ENCODE results near the gene MIA.
A peak's percentile ranks its signal among the peaks of the same experiment; 100 is the strongest.
"Not testable (repeated sequence)": the region's sequence is repeated elsewhere in the genome, so short reads cannot be mapped to it uniquely, and the experiment has no call there.

The MIA gene

DNA sequence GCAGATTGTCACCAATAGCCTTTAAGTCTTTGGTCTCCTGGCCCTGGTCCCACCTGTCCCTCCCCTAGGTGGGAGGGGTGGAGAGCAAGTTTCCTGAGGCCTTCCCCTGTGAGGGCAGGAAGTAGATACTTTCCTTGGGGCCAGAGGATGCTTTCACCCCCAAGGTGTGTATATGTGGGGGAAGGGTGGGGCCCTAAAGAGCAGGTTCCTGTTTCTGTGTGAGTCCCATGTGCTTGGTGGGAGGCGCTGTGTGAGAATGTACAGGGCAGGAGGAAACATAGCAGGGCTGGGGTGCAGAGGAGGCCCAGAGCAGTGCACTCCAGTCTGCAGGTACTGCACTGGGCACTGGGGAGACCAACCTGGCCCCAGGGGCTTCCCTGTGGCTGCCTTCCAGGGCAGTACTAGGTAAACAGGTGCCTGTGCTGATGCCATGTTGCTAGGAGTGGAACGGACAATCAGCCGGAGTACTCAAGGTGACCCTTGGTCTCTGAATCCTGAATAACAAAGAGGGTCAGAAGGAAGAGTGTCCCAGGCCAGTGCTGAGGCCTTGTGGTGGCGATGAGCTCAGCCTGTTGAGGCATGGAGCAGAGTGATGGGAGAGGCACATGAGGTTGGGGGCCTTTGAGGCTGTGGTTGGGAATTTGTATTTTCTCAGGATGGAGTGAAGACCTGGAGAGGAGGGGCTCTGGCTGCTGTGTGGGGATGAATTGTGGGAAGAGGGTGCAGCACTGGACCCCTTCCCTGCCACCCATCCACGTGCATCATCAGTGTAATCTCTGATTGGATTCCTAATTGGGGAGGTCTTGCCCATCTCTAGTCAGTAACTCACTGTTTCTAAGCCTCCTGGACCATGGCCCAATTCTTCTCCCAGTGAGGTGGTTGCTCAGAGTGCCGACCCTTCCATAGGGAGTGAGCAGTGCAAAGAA lies 28.8 kb downstream of the MIA start:
- DNase-seq (ENCODE audit: low read depth in 1 of 2, low spot score in 1 of 2) = peak in 1 of 2 experiments; percentile 81
- no peak for TF ChIP-seq JUND (IDR thresholded peaks at IDR 0.05; ENCODE audit: low read depth)
- in situ Hi-C loops (cut with HindIII; ENCODE audit: low pct_unique_long_range_greater_than_20kb, low sequenced_read_pairs) = no loop called here

DNA sequence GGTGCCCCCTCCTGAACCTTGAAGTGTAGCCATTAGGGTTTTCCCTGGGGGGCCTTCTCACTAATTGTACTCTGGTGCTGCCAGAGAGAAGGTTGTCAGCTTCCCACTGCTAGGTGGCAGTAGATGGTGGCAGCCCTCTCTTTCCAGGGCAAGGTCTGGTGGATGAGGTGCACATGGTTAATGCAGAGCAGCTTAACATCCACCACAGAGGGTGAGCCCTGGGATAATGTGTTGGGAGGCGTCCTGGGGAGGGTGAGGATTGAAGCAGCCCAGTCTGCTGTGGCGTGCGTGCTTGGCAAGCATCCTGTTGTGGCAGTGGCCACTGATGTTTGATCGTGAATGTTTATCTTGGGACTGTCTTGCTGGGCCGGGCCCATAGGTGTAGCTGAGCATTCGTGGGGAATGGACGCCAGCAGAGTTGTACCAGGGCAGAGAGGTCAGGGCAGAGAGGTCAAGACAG lies 29.5 kb downstream of the MIA start:
- in situ Hi-C loops (cut with HindIII; ENCODE audit: low pct_unique_long_range_greater_than_20kb, low sequenced_read_pairs) = no loop called here
- TF ChIP-seq JUND (IDR thresholded peaks at IDR 0.05; ENCODE audit: low read depth) = no peak
- DNase-seq (ENCODE audit: low read depth in 1 of 2, low spot score in 1 of 2) = no peak

DNA sequence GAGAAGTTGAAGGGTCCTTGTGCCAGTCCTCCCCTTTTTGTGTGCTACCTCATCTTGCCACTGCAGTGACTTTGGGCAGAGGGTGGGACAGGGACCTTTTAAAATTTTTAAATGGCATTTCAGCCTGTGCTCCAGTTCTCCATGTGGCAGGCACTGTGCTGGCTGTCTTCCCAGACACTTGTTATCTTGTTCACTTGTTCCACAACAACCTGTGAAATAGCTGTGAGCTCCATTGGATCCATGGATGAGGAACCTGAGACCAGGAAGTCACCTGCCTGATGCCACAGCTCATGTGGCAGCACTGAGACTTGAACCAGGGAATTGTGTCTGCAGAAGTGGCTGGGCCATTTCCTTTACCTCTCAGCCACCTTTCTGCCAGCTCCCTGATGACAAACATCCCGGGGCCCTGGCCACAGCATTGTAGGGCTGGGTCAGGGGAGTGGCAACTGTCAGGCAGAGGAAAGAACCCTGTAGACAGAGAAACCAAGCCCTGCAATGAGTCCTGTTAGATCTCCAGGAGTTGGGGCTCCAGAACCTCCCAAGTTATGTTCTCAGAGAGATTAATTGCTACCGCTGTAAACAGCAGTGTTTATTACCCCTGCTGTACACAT lies 30.0 kb downstream of the MIA start:
- no peak for TF ChIP-seq JUND (IDR thresholded peaks at IDR 0.05; ENCODE audit: low read depth)
- in situ Hi-C loops (cut with HindIII; ENCODE audit: low pct_unique_long_range_greater_than_20kb, low sequenced_read_pairs) = no loop called here

DNA sequence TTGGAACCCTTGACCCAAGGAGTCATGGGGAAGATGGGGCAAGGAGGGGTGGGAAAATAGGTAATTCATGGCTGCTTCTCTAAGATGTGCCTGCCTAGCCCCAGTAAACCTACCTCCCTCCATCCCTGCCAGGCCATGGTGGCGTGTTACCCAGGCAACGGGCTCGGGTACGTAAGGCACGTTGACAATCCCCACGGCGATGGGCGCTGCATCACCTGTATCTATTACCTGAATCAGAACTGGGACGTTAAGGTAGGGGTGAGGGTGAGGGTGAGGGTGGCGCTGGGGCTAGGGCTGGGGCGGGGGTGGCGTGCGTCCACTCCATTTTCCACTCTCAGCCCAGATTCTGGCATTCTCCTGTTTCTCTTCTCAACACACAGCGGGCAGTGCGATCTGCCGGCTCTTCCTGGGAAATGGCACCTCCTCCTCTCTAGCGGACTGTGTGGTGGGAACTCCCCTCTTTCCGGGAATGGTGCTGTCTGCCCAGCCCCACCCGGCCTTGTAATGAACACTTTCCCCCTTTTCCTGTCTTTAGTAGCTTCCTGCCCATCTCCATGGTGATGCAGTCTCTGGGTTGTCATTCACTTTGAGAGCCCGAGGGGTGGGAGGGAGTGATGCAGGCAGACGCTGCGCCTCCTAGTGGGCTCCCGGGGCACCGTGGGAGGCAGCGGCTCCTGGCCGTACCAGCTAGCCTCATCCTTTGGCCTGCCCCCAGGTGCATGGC lies 31.3 kb downstream of the MIA start:
- in situ Hi-C loops (cut with HindIII; ENCODE audit: low pct_unique_long_range_greater_than_20kb, low sequenced_read_pairs) = no loop called here
- peak in 1 of 2 experiments; percentile 71 for DNase-seq (ENCODE audit: low read depth in 1 of 2, low spot score in 1 of 2)

More for the DNA sequence above, 30.0 kb downstream of the MIA start:
- no peak for DNase-seq (ENCODE audit: low read depth in 1 of 2, low spot score in 1 of 2)

DNA sequence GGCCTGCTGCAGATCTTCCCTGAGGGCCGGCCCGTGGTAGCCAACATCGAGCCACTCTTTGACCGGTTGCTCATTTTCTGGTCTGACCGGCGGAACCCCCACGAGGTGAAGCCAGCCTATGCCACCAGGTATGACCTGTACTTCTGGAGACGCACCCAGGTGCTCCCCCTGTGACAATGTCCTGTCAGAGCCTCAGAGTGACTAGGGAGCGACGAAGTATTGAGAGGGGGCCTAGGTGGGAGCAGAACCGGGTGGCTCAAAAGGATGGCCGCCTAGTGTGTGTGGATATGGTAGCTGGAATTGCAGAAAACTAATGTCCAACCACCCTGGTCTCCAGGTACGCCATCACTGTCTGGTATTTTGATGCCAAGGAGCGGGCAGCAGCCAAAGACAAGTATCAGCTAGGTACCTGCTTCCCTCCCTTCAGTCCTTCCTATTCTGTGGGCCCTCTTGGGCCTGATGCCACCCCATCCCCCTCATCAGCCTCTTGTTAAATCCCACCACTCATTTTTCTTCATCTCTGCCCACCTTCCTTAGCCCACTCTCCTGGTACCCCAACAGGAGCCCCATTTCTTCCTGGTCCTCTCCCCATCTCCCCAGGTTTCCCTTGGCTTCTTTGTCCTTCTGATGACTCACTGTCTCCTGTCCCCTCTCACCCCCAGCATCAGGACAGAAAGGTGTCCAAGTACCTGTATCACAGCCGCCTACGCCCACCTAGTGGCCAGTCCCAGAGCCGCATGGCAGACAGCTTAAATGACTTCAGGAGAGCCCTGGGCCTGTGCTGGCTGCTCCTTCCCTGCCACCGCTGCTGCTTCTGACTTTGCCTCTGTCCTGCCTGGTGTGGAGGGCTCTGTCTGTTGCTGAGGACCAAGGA lies 32.1 kb downstream of the MIA start:
- DNase-seq (ENCODE audit: low read depth in 1 of 2, low spot score in 1 of 2) = peak in 1 of 2 experiments; percentile 82
- in situ Hi-C loops (cut with HindIII; ENCODE audit: low pct_unique_long_range_greater_than_20kb, low sequenced_read_pairs) = no loop called here
- TF ChIP-seq JUND (IDR thresholded peaks at IDR 0.05; ENCODE audit: low read depth) = no peak

More for the DNA sequence above, 31.3 kb downstream of the MIA start:
- no peak for TF ChIP-seq JUND (IDR thresholded peaks at IDR 0.05; ENCODE audit: low read depth)

DNA sequence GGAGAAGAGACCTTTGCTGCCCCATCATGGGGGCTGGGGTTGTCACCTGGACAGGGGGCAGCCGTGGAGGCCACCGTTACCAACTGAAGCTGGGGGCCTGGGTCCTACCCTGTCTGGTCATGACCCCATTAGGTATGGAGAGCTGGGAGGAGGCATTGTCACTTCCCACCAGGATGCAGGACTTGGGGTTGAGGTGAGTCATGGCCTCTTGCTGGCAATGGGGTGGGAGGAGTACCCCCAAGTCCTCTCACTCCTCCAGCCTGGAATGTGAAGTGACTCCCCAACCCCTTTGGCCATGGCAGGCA lies 32.7 kb downstream of the MIA start:
- no peak for DNase-seq (ENCODE audit: low read depth in 1 of 2, low spot score in 1 of 2)
- in situ Hi-C loops (cut with HindIII; ENCODE audit: low pct_unique_long_range_greater_than_20kb, low sequenced_read_pairs) = no loop called here
- TF ChIP-seq JUND (IDR thresholded peaks at IDR 0.05; ENCODE audit: low read depth) = no peak

DNA sequence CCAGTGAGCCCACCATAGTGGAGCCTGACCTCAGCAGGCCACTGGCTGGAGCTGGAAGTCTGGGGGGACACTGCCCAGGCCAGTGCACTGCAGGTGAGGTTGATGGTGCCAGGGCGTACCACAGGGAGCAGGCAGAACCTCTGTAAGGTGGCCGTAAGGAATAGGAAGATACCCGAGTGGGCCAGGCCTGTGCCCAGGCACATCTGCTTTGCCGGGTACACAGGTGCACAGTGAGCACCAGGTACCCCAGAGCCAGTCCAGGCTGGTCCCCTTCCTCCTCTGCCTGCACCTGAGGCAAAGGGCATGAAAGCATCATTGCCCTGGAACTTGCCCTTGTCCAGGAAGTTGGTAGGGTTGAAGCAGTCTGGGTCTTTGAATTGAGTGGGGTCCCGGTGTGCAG lies 33.2 kb downstream of the MIA start:
- TF ChIP-seq JUND (IDR thresholded peaks at IDR 0.05; ENCODE audit: low read depth) = no peak
- DNase-seq (ENCODE audit: low read depth in 1 of 2, low spot score in 1 of 2) = no peak
- in situ Hi-C loops (cut with HindIII; ENCODE audit: low pct_unique_long_range_greater_than_20kb, low sequenced_read_pairs) = no loop called here

DNA sequence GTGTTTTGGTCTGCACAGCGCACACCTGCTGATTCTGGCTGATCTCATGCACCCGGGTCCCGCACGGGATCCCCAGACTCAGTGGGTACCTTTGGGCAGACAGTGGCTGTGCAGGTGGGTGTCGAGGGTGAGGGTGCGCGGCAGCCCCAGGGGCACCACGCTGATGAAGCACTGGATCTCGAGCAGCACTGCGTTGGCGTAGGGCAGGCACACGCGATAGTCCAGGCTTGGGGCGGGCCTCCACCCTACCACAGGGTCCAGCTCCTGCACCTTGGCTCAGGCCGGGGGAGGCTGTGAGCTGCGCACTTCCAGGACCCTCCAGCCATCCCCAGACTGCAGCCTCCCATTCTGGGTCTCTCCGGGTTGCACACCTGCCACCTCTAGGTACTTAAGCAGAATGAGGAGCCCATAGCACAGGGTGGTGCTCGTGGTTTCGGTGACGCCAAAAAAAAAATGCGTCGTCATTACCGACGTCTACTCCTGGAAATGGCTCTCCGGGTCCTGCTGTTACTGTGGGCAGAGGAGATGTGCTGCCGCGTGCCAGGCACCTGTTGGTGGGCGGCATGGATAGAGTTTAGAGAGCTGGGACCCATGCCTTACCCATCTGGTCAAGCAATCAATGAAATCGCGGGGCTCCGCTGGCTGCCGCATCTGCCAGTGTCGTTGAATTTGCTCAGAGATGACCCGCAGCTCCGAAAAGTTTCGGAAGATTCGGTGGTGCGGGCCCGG lies 34.2 kb downstream of the MIA start:
- no peak for DNase-seq (ENCODE audit: low read depth in 1 of 2, low spot score in 1 of 2)
- in situ Hi-C loops (cut with HindIII; ENCODE audit: low pct_unique_long_range_greater_than_20kb, low sequenced_read_pairs) = no loop called here
- TF ChIP-seq JUND (IDR thresholded peaks at IDR 0.05; ENCODE audit: low read depth) = no peak

DNA sequence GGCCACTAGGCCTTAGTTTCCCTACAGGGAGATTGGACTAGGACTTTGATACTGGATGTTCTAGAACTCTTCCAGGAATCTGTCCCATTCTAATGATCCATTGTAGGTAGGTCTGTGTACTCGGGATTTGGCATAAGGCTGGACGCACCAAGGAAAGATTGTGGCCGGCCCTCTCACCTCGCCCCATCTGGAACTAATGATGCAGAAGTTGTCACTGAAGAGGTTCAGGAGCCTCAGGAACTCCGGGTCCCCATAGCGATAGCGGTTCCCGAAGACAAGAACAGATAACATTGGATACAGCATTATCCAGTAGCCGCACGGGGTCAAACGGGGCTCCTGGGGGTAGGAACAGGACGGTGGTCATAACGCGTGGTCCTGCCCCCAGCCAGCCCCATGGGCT lies 34.8 kb downstream of the MIA start:
- no peak for DNase-seq (ENCODE audit: low read depth in 1 of 2, low spot score in 1 of 2)
- in situ Hi-C loops (cut with HindIII; ENCODE audit: low pct_unique_long_range_greater_than_20kb, low sequenced_read_pairs) = no loop called here
- TF ChIP-seq JUND (IDR thresholded peaks at IDR 0.05; ENCODE audit: low read depth) = no peak

DNA sequence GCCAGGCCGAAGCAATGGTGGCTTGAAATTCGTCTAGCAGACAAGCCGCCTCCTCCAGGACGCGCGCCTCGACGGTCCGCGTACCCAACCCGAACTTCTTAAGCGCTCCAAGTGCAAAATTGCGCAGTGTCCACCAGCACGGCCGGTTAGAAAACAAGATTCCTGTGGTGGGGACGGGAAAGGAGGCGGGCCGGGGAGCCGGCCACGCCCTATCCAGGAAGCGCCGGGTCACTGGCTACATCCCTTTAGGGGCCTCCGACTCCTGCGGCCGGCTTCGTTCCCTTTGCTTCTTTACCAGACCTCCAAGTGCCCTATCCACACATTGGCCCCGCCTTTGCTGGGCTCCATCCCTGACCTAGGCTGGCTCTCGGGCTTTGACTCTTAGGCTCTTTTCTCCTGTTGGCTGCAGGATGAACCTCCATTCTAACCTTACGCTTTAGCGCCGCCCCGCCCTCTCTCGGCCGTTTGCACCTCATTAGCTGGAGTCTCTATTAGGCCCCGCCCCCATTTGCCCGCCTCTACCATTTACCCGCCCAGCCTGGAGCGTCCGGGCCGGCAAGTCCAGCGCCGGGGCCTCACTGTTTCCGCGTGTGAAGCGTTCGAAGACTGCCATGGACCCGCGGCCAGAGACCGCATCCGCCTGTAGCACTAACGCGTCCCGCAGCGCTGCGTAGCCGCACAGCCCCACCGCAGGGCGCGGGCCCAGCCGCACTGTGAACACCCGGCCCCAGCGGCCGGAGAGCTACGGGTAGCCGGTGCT lies 35.5 kb downstream of the MIA start:
- in situ Hi-C loops (cut with HindIII; ENCODE audit: low pct_unique_long_range_greater_than_20kb, low sequenced_read_pairs) = not testable (repeated sequence)
- peak in 1 of 2 experiments; percentile 95 for DNase-seq (ENCODE audit: low read depth in 1 of 2, low spot score in 1 of 2)

Measured in T47D (cell line).